ENCODE measurements around the gene POU1F1. TPM values are rescaled to one million over a fixed set of nuclear protein-coding genes. Genes with fewer than 3 reads are reported as not detected.

Gene POU1F1
- total RNA-seq, 2 donors from 2014 or later, result not detected

DNA sequence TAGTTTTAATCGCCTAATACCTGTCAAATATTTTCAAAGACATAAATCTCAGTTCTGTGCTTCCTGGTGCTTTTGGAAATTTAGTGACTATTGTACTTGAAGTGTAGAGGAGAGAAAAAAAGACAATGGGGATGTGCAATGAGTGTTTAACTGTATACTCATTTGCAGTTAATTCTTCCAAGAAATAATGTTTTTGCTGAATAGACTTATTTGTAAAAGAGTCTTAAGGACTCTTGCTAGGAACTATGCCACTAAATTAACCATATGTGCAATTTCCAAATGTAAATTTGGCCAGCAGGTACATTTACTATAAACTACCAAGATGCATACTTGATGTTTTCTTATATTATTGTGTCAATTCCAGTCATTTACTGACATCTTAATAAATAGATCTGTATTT, 47.3 kb downstream of the POU1F1 start:
- Histone ChIP-seq H3K4me1 (ENCODE audit: control insufficient read depth, insufficient read depth, low read length) (peaks cover 2% of the 10 kb centered on the region), H3K9me3 (ENCODE audit: control insufficient read depth, low read length) (no peaks in the 10 kb centered on the region), H3K27ac (ENCODE audit: low read depth, low read length) (no peak overlapping the region), H3K36me3 (ENCODE audit: control insufficient read depth, insufficient read depth, low read length) (peaks cover 5% of the 10 kb centered on the region), H3K4me3 (ENCODE audit: low read length) (peak overlapping the region; percentile 94), H3K9ac (ENCODE audit: extremely low read depth, low read length, poor library complexity, severe bottlenecking) (no peak overlapping the region), H3K27me3 (ENCODE audit: control insufficient read depth, insufficient read depth, low read length, poor library complexity, severe bottlenecking) (peaks cover 8% of the 10 kb centered on the region)
- TF ChIP-seq CTCF (conservative IDR thresholded peaks at IDR 0.05), result no peak
- peaks cover 31% of the 10 kb centered on the region for H3K4me1 Mint-ChIP-seq
- WGBS, 2 experiments (ENCODE audit: insufficient coverage in 1 of 2, insufficient read length in 1 of 2), result no CpG with 5 or more reads among the region's 1 CpG
- DNase-seq, result no peak
- H3K9me3 Mint-ChIP-seq, result no peaks in the 10 kb centered on the region
- no peaks in the 10 kb centered on the region for H3K36me3 Mint-ChIP-seq (ENCODE audit: low read depth)
- H3K4me3 Mint-ChIP-seq, result peak overlapping the region; percentile 99
- no peak overlapping the region for H3K27ac Mint-ChIP-seq
- peaks cover 12% of the 10 kb centered on the region for H3K27me3 Mint-ChIP-seq (ENCODE audit: insufficient read depth)

DNA sequence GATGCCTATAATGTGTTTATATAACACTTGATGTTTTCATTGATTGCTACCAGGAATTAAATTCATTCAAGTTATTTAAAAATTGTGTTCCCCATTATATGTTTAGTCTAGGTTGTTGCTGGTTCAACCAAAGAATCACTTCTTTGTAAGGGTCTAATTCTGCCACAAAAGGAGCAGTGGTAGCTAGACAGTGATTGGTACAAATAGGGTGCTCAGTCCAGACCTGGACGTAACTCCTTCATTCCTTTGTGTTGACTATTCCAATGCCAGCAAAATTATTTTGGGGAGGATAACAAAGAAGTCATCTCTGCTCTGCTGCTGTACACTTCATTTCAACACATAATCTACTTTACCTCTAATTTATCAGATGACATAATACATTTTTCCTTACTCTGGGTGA, 48.1 kb downstream of the POU1F1 start:
- H3K4me3 Mint-ChIP-seq, result peak overlapping the region; percentile 99
- no peaks in the 10 kb centered on the region for H3K9me3 ChIP-seq (ENCODE audit: control insufficient read depth, low read length)
- no peak for TF ChIP-seq CTCF (conservative IDR thresholded peaks at IDR 0.05)
- no peak overlapping the region for H3K27ac ChIP-seq (ENCODE audit: low read depth, low read length)
- WGBS, 2 experiments (ENCODE audit: insufficient coverage in 1 of 2, insufficient read length in 1 of 2), result 29 to 61% methylated on average over 1 of the region's 1 CpG
- peaks cover 2% of the 10 kb centered on the region for H3K4me1 ChIP-seq (ENCODE audit: control insufficient read depth, insufficient read depth, low read length)
- H3K4me1 Mint-ChIP-seq, result peaks cover 30% of the 10 kb centered on the region
- no peaks in the 10 kb centered on the region for H3K9me3 Mint-ChIP-seq
- H3K27me3 Mint-ChIP-seq (ENCODE audit: insufficient read depth), result peaks cover 12% of the 10 kb centered on the region
- peaks cover 5% of the 10 kb centered on the region for H3K36me3 ChIP-seq (ENCODE audit: control insufficient read depth, insufficient read depth, low read length)
- peak overlapping the region; percentile 95 for H3K9ac ChIP-seq (ENCODE audit: extremely low read depth, low read length, poor library complexity, severe bottlenecking)
- no peak overlapping the region for H3K27ac Mint-ChIP-seq
- no peak for DNase-seq
- peaks cover 8% of the 10 kb centered on the region for H3K27me3 ChIP-seq (ENCODE audit: control insufficient read depth, insufficient read depth, low read length, poor library complexity, severe bottlenecking)
- no peaks in the 10 kb centered on the region for H3K36me3 Mint-ChIP-seq (ENCODE audit: low read depth)
- H3K4me3 ChIP-seq (ENCODE audit: low read length), result peak overlapping the region; percentile 94

GRCh38 chr3:87227835-87228144, 48.6 kb downstream of the POU1F1 start:
- H3K4me3 Mint-ChIP-seq, result peak overlapping the region; percentile 99
- peaks cover 24% of the 10 kb centered on the region for H3K4me1 Mint-ChIP-seq
- Histone ChIP-seq H3K27ac (ENCODE audit: low read depth, low read length) (no peak overlapping the region), H3K4me1 (ENCODE audit: control insufficient read depth, insufficient read depth, low read length) (peaks cover 2% of the 10 kb centered on the region), H3K36me3 (ENCODE audit: control insufficient read depth, insufficient read depth, low read length) (peaks cover 5% of the 10 kb centered on the region), H3K9me3 (ENCODE audit: control insufficient read depth, low read length) (no peaks in the 10 kb centered on the region), H3K27me3 (ENCODE audit: control insufficient read depth, insufficient read depth, low read length, poor library complexity, severe bottlenecking) (peaks cover 8% of the 10 kb centered on the region), H3K9ac (ENCODE audit: extremely low read depth, low read length, poor library complexity, severe bottlenecking) (peak overlapping the region; percentile 95), H3K4me3 (ENCODE audit: low read length) (peak overlapping the region; percentile 94)
- no peaks in the 10 kb centered on the region for H3K36me3 Mint-ChIP-seq (ENCODE audit: low read depth)
- H3K27me3 Mint-ChIP-seq (ENCODE audit: insufficient read depth), result peaks cover 16% of the 10 kb centered on the region
- WGBS, 2 experiments (ENCODE audit: insufficient coverage in 1 of 2, insufficient read length in 1 of 2), result 0% methylated on average over 3 of the region's 3 CpGs
- H3K9me3 Mint-ChIP-seq, result peaks cover 3% of the 10 kb centered on the region
- TF ChIP-seq CTCF (conservative IDR thresholded peaks at IDR 0.05), result no peak
- peak overlapping the region; percentile 100 for H3K27ac Mint-ChIP-seq
- DNase-seq, result no peak
